B cell (primary cell): ENCODE measurements around the gene ARMC6. TPM values are rescaled to one million over a fixed set of nuclear protein-coding genes. Genes with fewer than 3 reads are reported as not detected.

Source experiments
- ATAC-seq: fragments of 200-7000 bp; cut with Tn5 transposase; one replicate; pipeline ENCODE4 v1.10.0; 2021; ENCODE audit warnings: low read depth, mild to moderate bottlenecking, moderate number of reproducible peaks, moderate library complexity
- CTCF ChIA-PET: fragments of 350-600 bp; sonication (Branson Sonifier 250); formaldehyde crosslinking; loops from one replicate; lab custom pipeline; 2021; ENCODE audit warnings: antibody characterized with exemption, inconsistent platforms; lab: Charles Lee
- POLR2A ChIA-PET: fragments of 350-600 bp; sonication (Branson Sonifier 250); formaldehyde crosslinking; loops from one replicate; lab custom pipeline; 2021; ENCODE audit warnings: antibody characterized with exemption; lab: Charles Lee
- DNase-seq: peaks from one replicate; pipeline ENCODE4 v3.0.0; 2013
- H2AFZ ChIP-seq: 2 replicates; pipeline ENCODE4 v1.6.1; 2012; ENCODE audit warnings: mild to moderate bottlenecking, low read depth, low read length; ENCODE audit not compliant: insufficient read depth, poor library complexity, severe bottlenecking
- H3K27ac ChIP-seq, 2 donors: 1 replicate in 1 of 2; 2 replicates in 1 of 2; pipeline ENCODE4 v1.5.1; 2012 to 2013; ENCODE audit warnings: low read length in 2 of 2, mild to moderate bottlenecking in 2 of 2, moderate library complexity in 1 of 2
- H3K27me3 ChIP-seq, 4 experiments: fragments of 200-600 bp in 1 of 4; sonication (generic) in 1 of 4; replicated peaks in 1 of 4; 1 replicate in 2 of 4; 2 replicates in 2 of 4; pipeline versions ENCODE4 v1.6.1 to v1.7.0; 2013 to 2016; ENCODE audit warnings: low read length in 3 of 4, mild to moderate bottlenecking in 2 of 4, mixed read lengths in 1 of 4, moderate library complexity in 1 of 4; ENCODE audit not compliant: insufficient read depth in 4 of 4, control insufficient read depth in 3 of 4; ENCODE audit errors: control extremely low read depth in 1 of 4
- H3K36me3 ChIP-seq, 2 experiments: replicated peaks in 1 of 2; 1 replicate in 1 of 2; 2 replicates in 1 of 2; pipeline versions ENCODE4 v1.6.1 to v1.7.1; 2013; ENCODE audit warnings: low read length in 1 of 2; ENCODE audit not compliant: insufficient read depth in 2 of 2, control insufficient read depth in 1 of 2; ENCODE audit errors: control extremely low read depth in 1 of 2, extremely low read depth in 1 of 2
- H3K4me1 ChIP-seq, 2 donors: fragments of 200-600 bp in 1 of 2; sonication (generic) in 1 of 2; 1 replicate in 1 of 2; 2 replicates in 1 of 2; pipeline versions ENCODE4 v1.5.1 to v1.6.1; 2013 to 2017; ENCODE audit warnings: low read length in 2 of 2; ENCODE audit not compliant: control insufficient read depth in 2 of 2, insufficient read depth in 2 of 2
- H3K4me2 ChIP-seq: replicated peaks from 2 replicates; pipeline ENCODE3; 2012; ENCODE audit warnings: mild to moderate bottlenecking, low read depth, low read length; ENCODE audit not compliant: poor library complexity, severe bottlenecking
- H3K4me3 ChIP-seq, 5 experiments: fragments of 200-600 bp in 1 of 5; sonication (generic) in 1 of 5; 1 replicate in 3 of 5; 2 replicates in 2 of 5; pipeline versions ENCODE4 v1.5.1 to v1.7.0; 2011 to 2016; ENCODE audit warnings: low read length in 4 of 5, mild to moderate bottlenecking in 4 of 5, low read depth in 2 of 5, control low read depth in 1 of 5, moderate library complexity in 1 of 5; ENCODE audit not compliant: insufficient read depth in 1 of 5; ENCODE audit errors: control extremely low read depth in 1 of 5, extremely low read depth in 1 of 5
- H3K79me2 ChIP-seq: fragments of 200-600 bp; sonication (generic); one replicate; pipeline ENCODE4 v1.6.0; 2016; ENCODE audit warnings: low read length; ENCODE audit not compliant: control insufficient read depth, insufficient read depth
- H3K9ac ChIP-seq: fragments of 200-600 bp; sonication (generic); 2 replicates; pipeline ENCODE4 v1.6.1; 2017; ENCODE audit warnings: mild to moderate bottlenecking, low read length, moderate library complexity
- H3K9me3 ChIP-seq, 3 donors: one replicate each; pipeline versions ENCODE4 v1.6.1 to v1.7.1; 2013; ENCODE audit warnings: low read length in 2 of 3; ENCODE audit not compliant: control insufficient read depth in 2 of 3, insufficient read depth in 1 of 3; ENCODE audit errors: control extremely low read depth in 1 of 3
- H4K20me1 ChIP-seq: 2 replicates; pipeline ENCODE4 v1.6.0; 2012; ENCODE audit warnings: mild to moderate bottlenecking, low read length; ENCODE audit not compliant: insufficient read depth, control insufficient read depth, poor library complexity, severe bottlenecking
- H3K27ac Mint-ChIP-seq: one replicate; pipeline ENCODE4 v1.8.0; 2021; ENCODE audit warnings: mixed read lengths
- H3K27me3 Mint-ChIP-seq: one replicate; pipeline ENCODE4 v1.8.0; 2021; ENCODE audit warnings: mixed read lengths
- H3K4me1 Mint-ChIP-seq: one replicate; pipeline ENCODE4 v1.8.0; 2021; ENCODE audit warnings: mixed read lengths
- H3K4me3 Mint-ChIP-seq: one replicate; pipeline ENCODE4 v1.8.0; 2021; ENCODE audit warnings: mixed read lengths
- H3K9me3 Mint-ChIP-seq: one replicate; pipeline ENCODE4 v1.8.0; 2022; ENCODE audit warnings: mixed read lengths; ENCODE audit not compliant: insufficient read depth
- CTCF ChIP-seq: fragments of 200-600 bp; IDR thresholded peaks from one replicate; pipeline ENCODE4 v1.8.0; 2022; ENCODE audit warnings: antibody characterized with exemption, mild to moderate bottlenecking
- EZH2 ChIP-seq: IDR thresholded peaks from 2 replicates; pipeline ENCODE4 v1.6.1; 2012; ENCODE audit warnings: borderline replicate concordance, low read depth, mild to moderate bottlenecking, moderate library complexity, low read length; ENCODE audit not compliant: insufficient read depth, poor library complexity, severe bottlenecking
- WGBS: methylation state at CpG from one replicate; pipeline ENCODE4 v1.1.5; 2013; ENCODE audit warnings: missing lambda C conversion rate; ENCODE audit not compliant: insufficient coverage; 5-methylcytosine and 5-hydroxymethylcytosine counted together
- intact Hi-C: fragments of 100-400 bp; cut with micrococcal nuclease; formaldehyde crosslinking; loops from one replicate; pipeline ENCODE4 v1.10.0; 2022
- polyA plus RNA-seq: library from polyadenylated mRNA; depleted of rRNA; stranded (reverse); fragments of >200 nt; gene quantifications from 2 replicates; pipeline ENCODE4 v1.2.3, GENCODE V29; 2012
- total RNA-seq, 2 donors: library from RNA; stranded (reverse); fragments of 120-200 nt in 1 of 2; gene quantifications; 1 replicate in 1 of 2; 2 replicates in 1 of 2; pipeline versions ENCODE4 v1.2.3 to v1.2.4, GENCODE V29; 2013 to 2022

ARMC6 gene
- total and polyA plus RNA-seq, 2 donors (not counting 1 experiment from before 2014, with no cell fraction given): 15.2 to 27.6 TPM

- Histone ChIP-seq H3K9ac (peak overlapping the region; percentile 87), H3K27me3 (no peaks in the 10 kb centered on the region), H3K4me2 (peak overlapping the region; percentile 95), H3K4me1 (peaks cover 18 to 28% of the 10 kb centered on the region in 2 donors), H4K20me1 (peaks cover 28% of the 10 kb centered on the region), H3K36me3 (peaks cover 2 to 3% of the 10 kb centered on the region in 2 experiments), H3K4me3 (peak overlapping the region; percentile 68 to 84 (median 74)), H3K79me2 (peaks cover 84% of the 10 kb centered on the region), H3K27ac (peak overlapping the region; percentile 62 to 65), H2AFZ (peak overlapping the region; percentile 74), H3K9me3 (no peaks in the 10 kb centered on the region)
- TF ChIP-seq CTCF: no peak
- TF ChIP-seq EZH2: no peak
- peak; percentile 73 for DNase-seq
- WGBS: 5% methylated on average over 10 of the region's 10 CpGs
- H3K27ac Mint-ChIP-seq: peak overlapping the region; percentile 90
- ChIA-PET POLR2A (no interaction called here), CTCF (no interaction called here)
- no peak for ATAC-seq
- peaks cover 26% of the 10 kb centered on the region for H3K4me1 Mint-ChIP-seq
- no peaks in the 10 kb centered on the region for H3K27me3 Mint-ChIP-seq
- H3K9me3 Mint-ChIP-seq: no peaks in the 10 kb centered on the region
- peak overlapping the region; percentile 85 for H3K4me3 Mint-ChIP-seq
- intact Hi-C loops: loop anchor here (5.0 kb wide), 1 partner anchor 512 kb away; the partner anchor contains the start of gene ELL
These were observed 811 bp downstream of the ARMC6 start for GRCh38 chr19:19034204-19034624.

- Mint-ChIP-seq H3K27ac (peak overlapping the region; percentile 83), H3K9me3 (no peaks in the 10 kb centered on the region)
- intact Hi-C loops: no loop called here
These were observed 6.5 kb downstream of the ARMC6 start for GRCh38 chr19:19039901-19040300.

More at GRCh38 chr19:19039901-19040300, 6.5 kb downstream of the ARMC6 start:
- POLR2A ChIA-PET: interaction anchor here (0.6 to 0.7 kb wide), 3 partner anchors 9 to 692 kb away, joined by 3 to 9 read pairs (median 5); no protein-coding TSS in a partner anchor
- WGBS: 4% methylated on average over 3 of the region's 4 CpGs
- TF ChIP-seq EZH2: no peak
- no peak for TF ChIP-seq CTCF
- DNase-seq: peak; percentile 70
- no peak overlapping the region for H3K4me3 ChIP-seq
- peak overlapping the region; percentile 29 for H3K4me3 Mint-ChIP-seq
- H3K4me1 ChIP-seq: peaks cover 16 to 20% of the 10 kb centered on the region in 2 donors
- H3K79me2 ChIP-seq: peaks cover 72% of the 10 kb centered on the region
- H3K9me3 ChIP-seq: no peaks in the 10 kb centered on the region
- H3K27ac ChIP-seq: peak overlapping the region; percentile 55 to 71
- peaks cover 19% of the 10 kb centered on the region for H3K4me1 Mint-ChIP-seq
- peak overlapping the region; percentile 43 for H2AFZ ChIP-seq
- peaks cover 5% of the 10 kb centered on the region for H4K20me1 ChIP-seq
- peak overlapping the region; percentile 0 for H3K9ac ChIP-seq
- H3K27me3 ChIP-seq: no peaks in the 10 kb centered on the region
- H3K27me3 Mint-ChIP-seq: no peaks in the 10 kb centered on the region
- CTCF ChIA-PET: interaction anchor here (0.7 to 2.4 kb wide), 3 partner anchors 11 to 99 kb away, joined by 3 to 5 read pairs (median 3); no protein-coding TSS in a partner anchor
- ATAC-seq: peak; percentile 74
- peak overlapping the region; percentile 33 for H3K4me2 ChIP-seq
- peaks cover 10 to 22% of the 10 kb centered on the region in 2 experiments for H3K36me3 ChIP-seq
